Neural cell (in vitro differentiated cells): ENCODE data around the gene SECISBP2L. TPM values are rescaled to one million over a fixed set of nuclear protein-coding genes. Genes with fewer than 3 reads are reported as not detected.

ENCODE experiments used
- H2AFZ ChIP-seq: fragments of 200-600, 300-800 bp; sonication (generic), shearing (Covaris generic); 2 replicates; pipeline ENCODE4 v1.6.0; 2014; ENCODE audit warnings: low read depth, mild to moderate bottlenecking, antibody characterized with exemption, low read length, moderate library complexity
- H3F3A ChIP-seq: fragments of 200-600 bp; shearing (Covaris generic); 2 replicates; pipeline ENCODE4 v1.6.1; 2016; ENCODE audit warnings: mild to moderate bottlenecking, moderate library complexity, mixed read lengths, antibody characterized with exemption, low read length; ENCODE audit not compliant: insufficient read depth, poor library complexity, severe bottlenecking
- H3K27ac ChIP-seq: fragments of 200-600, 300-800 bp; sonication (generic), shearing (Covaris generic); 2 replicates; pipeline ENCODE4 v1.5.1; 2014; ENCODE audit warnings: mild to moderate bottlenecking, low read length, moderate library complexity
- H3K27me3 ChIP-seq: fragments of 300-800, 200-600 bp; sonication (generic), shearing (Covaris generic); 2 replicates; pipeline ENCODE4 v1.6.0; 2014; ENCODE audit warnings: mild to moderate bottlenecking, low read depth, low read length, moderate library complexity; ENCODE audit not compliant: insufficient read depth
- H3K36me3 ChIP-seq: fragments of 300-800, 200-600 bp; sonication (generic), shearing (Covaris generic); 2 replicates; pipeline ENCODE4 v1.5.1; 2014; ENCODE audit warnings: mild to moderate bottlenecking, antibody characterized with exemption, low read length, moderate library complexity; ENCODE audit not compliant: insufficient read depth
- H3K4me2 ChIP-seq: fragments of 300-800, 200-600 bp; sonication (generic), shearing (Covaris generic); 2 replicates; pipeline ENCODE4 v1.6.0; 2014; ENCODE audit warnings: mild to moderate bottlenecking, low read length
- H3K4me3 ChIP-seq: fragments of 300-800, 200-600 bp; sonication (generic), shearing (Covaris generic); 2 replicates; pipeline ENCODE4 v1.5.1; 2014; ENCODE audit warnings: mild to moderate bottlenecking, low read length, moderate library complexity
- H3K79me2 ChIP-seq: fragments of 200-600 bp; shearing (Covaris generic); replicated peaks from 2 replicates; pipeline ENCODE4 v1.6.0; 2014; ENCODE audit warnings: mild to moderate bottlenecking, low read length, moderate library complexity; ENCODE audit not compliant: insufficient read depth
- H3K9ac ChIP-seq: fragments of 300-800, 200-600 bp; sonication (generic), shearing (Covaris generic); 2 replicates; pipeline ENCODE4 v1.6.1; 2016; ENCODE audit warnings: mild to moderate bottlenecking, low read length, mixed read lengths
- H3K9me2 ChIP-seq: fragments of 200-600 bp; shearing (Covaris generic); 2 replicates; pipeline ENCODE4 v1.6.1; 2016; ENCODE audit warnings: mild to moderate bottlenecking, low read length, mixed read lengths; ENCODE audit not compliant: insufficient read depth
- H3K9me3 ChIP-seq: fragments of 200-600, 300-800 bp; sonication (generic), shearing (Covaris generic); 2 replicates; pipeline ENCODE4 v1.6.1; 2016; ENCODE audit warnings: mild to moderate bottlenecking, mixed run types, low read length, moderate library complexity, mixed read lengths
- H4K20me1 ChIP-seq: fragments of 200-600 bp; shearing (Covaris generic); 2 replicates; pipeline ENCODE4 v1.6.1; 2016; ENCODE audit warnings: mild to moderate bottlenecking, mixed run types; ENCODE audit not compliant: insufficient read depth
- CTCF ChIP-seq: fragments of 450-650 bp; IDR thresholded peaks from 2 replicates; pipeline ENCODE4 v1.5.1; 2014; ENCODE audit warnings: antibody characterized with exemption, mild to moderate bottlenecking, moderate library complexity; ENCODE audit not compliant: poor library complexity, severe bottlenecking
- EP300 ChIP-seq: fragments of 450-650 bp; conservative IDR thresholded peaks from 2 replicates; pipeline ENCODE4 v1.6.1; 2014; ENCODE audit warnings: antibody characterized with exemption, mild to moderate bottlenecking, moderate library complexity; ENCODE audit not compliant: poor library complexity, severe bottlenecking
- EZH2 ChIP-seq: fragments of 200-600, 300-800 bp; shearing (Covaris generic), sonication (generic); IDR thresholded peaks from 2 replicates; pipeline ENCODE4 v1.6.1; 2014; ENCODE audit warnings: antibody characterized with exemption, low read length, borderline replicate concordance, mild to moderate bottlenecking; ENCODE audit not compliant: insufficient read depth, poor library complexity, severe bottlenecking
- MXI1 ChIP-seq: fragments of 450-650 bp; conservative IDR thresholded peaks from 2 replicates; pipeline ENCODE4 v1.6.1; 2014; ENCODE audit warnings: antibody characterized with exemption, mild to moderate bottlenecking; ENCODE audit not compliant: poor library complexity, severe bottlenecking
- POLR2AphosphoS5 ChIP-seq: IDR thresholded peaks from 2 replicates; pipeline ENCODE4 v1.6.1; 2012
- RAD21 ChIP-seq: fragments of 450-650 bp; conservative IDR thresholded peaks from 2 replicates; pipeline ENCODE4 v1.6.1; 2014; ENCODE audit warnings: antibody characterized with exemption, mild to moderate bottlenecking, moderate library complexity
- REST ChIP-seq: IDR thresholded peaks from 2 replicates; pipeline ENCODE4 v1.6.1; 2012; ENCODE audit warnings: borderline replicate concordance
- SMC3 ChIP-seq: fragments of 450-650 bp; conservative IDR thresholded peaks from 2 replicates; pipeline ENCODE4 v1.6.1; 2014; ENCODE audit warnings: antibody characterized with exemption, mild to moderate bottlenecking, moderate library complexity; ENCODE audit not compliant: poor library complexity
- TAF1 ChIP-seq: IDR thresholded peaks from 2 replicates; pipeline ENCODE4 v1.6.1; 2012; ENCODE audit warnings: low read depth
- polyA plus RNA-seq: library from polyadenylated mRNA; depleted of rRNA; stranded (reverse); fragments of >200 nt; gene quantifications from 2 replicates; pipeline ENCODE4 v1.2.3, GENCODE V29; 2014

The SECISBP2L gene
- polyA plus RNA-seq, 1 donor from 2014 or later: 45.9 TPM

GRCh38 chr15:49060710-49061495, 14.7 kb upstream of the SECISBP2L start:
- H3K9me2 ChIP-seq: no peaks in the 10 kb centered on the region
- no peak overlapping the region for H3K4me3 ChIP-seq
- no peaks in the 10 kb centered on the region for H4K20me1 ChIP-seq
- no peak overlapping the region for H3K4me2 ChIP-seq
- TF ChIP-seq CTCF (no peak), EZH2 (no peak), RAD21 (no peak), REST (no peak), TAF1 (no peak), POLR2AphosphoS5 (no peak), MXI1 (no peak), EP300 (no peak), SMC3 (no peak)
- no peak overlapping the region for H3K27ac ChIP-seq
- no peaks in the 10 kb centered on the region for H3K36me3 ChIP-seq
- H3F3A ChIP-seq: no peaks in the 10 kb centered on the region
- no peaks in the 10 kb centered on the region for H3K79me2 ChIP-seq
- no peak overlapping the region for H3K9ac ChIP-seq
- no peaks in the 10 kb centered on the region for H3K27me3 ChIP-seq
- H3K9me3 ChIP-seq: no peaks in the 10 kb centered on the region
- H2AFZ ChIP-seq: no peak overlapping the region

GRCh38 chr15:49059491-49059890, 13.2 kb upstream of the SECISBP2L start:
- no peak overlapping the region for H3K4me2 ChIP-seq
- H3K9ac ChIP-seq: no peak overlapping the region
- TF ChIP-seq MXI1: no peak
- H3K79me2 ChIP-seq: no peaks in the 10 kb centered on the region
- no peaks in the 10 kb centered on the region for H3K27me3 ChIP-seq
- no peaks in the 10 kb centered on the region for H3K9me3 ChIP-seq
- H2AFZ ChIP-seq: no peak overlapping the region
- no peaks in the 10 kb centered on the region for H4K20me1 ChIP-seq
- no peak overlapping the region for H3K4me3 ChIP-seq
- no peak overlapping the region for H3K27ac ChIP-seq
- no peaks in the 10 kb centered on the region for H3K9me2 ChIP-seq
- H3K36me3 ChIP-seq: no peaks in the 10 kb centered on the region
- H3F3A ChIP-seq: no peaks in the 10 kb centered on the region
